ENCODE results near the gene KCNK2.

The KCNK2 gene

GRCh38 chr1:215101511-215101910 is 19.0 kb downstream of the KCNK2 start:
- no peak for DNase-seq

- no peak for DNase-seq
Observed at GRCh38 chr1:215104283-215104682, 21.7 kb downstream of the KCNK2 start.

DNA sequence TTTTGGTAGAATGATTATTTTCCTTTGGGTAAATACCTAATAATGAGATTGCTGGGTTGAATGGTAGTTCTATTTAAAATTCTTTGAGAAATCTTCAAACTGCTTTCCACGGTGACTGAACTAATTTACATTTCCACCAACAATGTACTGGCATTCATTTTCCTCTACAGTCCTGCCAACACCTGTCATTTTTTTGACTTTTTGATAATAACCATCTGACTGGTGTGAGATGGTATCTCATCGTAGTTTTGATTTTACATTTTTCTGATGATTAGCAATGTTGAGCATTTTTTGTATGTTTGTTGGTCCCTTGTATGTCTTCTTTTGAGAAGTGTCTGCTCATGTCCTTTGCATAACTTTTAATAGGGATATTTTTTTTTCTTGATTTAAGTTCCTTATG is 23.5 kb downstream of the KCNK2 start:
- no peak for DNase-seq

DNA sequence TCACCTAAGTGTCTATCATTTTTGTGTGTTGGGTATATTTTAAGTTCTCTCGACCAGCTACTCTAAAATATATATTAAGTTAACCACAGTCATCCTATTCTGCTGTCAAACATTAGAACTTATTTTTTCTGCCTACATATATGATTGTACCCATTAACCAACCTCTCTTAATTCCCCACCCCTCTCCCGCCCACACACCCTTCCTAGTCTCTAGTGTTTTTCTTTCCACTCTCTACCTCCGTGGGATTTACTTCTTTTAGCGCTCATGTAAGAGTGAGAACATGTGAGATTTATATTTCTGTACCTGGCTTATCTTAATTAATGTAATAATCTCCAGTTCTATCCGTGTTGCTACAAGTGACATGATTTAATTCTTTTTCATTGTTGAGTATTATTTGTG is 26.6 kb downstream of the KCNK2 start:
- DNase-seq: no peak

DNA sequence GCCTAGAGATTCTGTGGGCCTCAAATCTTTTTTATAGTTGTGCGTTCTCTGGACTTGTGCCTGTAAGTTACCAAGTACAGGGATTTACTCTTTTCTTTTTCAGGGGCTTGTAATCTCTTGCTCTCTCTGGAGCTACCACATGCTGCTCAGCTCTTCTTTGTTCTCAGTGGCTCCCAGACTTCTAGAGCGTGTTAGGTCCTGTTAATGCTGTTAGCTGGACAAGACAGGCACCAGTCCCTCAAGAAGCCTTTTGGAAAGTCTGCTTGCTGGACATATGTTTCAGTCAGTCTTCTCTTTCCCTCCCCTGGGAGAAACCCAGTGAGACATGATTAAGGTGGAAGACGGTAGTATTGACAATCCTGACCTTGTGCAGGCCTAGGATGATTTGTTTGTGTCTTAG is 29.4 kb downstream of the KCNK2 start:
- DNase-seq: no peak

GRCh38 chr1:215113776-215114153 is 31.2 kb downstream of the KCNK2 start:
- no peak for DNase-seq

DNA sequence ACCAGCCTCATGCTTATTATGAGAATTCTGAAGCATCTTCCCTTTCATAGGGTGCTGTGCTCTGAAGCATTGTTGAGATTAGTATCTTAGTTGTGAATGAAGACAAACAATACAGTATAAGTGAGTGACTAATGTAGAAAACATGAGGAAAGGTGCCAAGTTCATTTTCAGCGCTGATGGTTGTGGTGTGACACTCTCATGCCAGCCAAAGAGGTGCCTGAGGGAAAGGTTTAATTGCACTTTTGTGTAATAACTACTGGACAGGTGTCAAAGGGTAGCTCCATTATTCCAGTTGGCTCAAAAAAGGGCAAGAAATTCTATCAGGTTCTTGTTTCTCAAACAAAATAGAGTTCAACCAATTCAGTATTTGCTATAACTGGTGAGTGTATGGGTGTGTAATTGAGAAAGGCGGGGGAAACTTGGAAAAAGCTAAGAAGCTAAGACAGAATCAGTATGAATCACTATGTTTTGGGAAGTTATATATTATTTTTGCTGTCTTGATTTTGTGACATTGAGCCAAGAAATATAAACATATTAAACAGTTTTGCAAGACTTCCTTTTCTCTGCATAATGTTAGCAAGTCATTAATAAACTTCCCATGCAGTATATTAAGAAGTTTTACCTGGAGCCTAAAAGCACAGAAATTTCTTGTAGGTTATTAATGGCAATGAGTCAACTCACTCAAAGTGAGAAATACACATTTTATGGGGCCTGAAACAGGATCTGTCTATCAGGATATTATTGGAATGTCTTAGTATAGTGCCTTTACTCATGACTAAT is 31.8 kb downstream of the KCNK2 start:
- DNase-seq: no peak

DNA sequence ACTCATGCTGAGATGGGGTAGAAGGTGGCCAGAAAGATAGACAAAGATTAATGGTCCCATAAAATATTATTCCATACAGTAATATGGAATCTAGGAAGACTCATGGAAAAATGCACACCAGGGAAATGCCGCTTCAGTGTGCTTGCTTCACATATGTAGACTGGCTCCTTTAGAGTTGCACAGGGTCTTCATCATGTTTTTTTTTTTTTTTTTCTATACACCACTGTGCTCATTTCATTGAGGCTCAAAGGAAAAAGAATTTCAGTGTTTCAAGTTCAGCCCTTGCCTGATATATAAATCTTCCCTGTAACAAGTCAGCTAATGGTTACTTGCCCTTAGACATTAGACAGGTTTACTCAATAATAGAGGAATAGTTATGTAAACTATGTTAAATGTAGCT is 33.2 kb downstream of the KCNK2 start:
- DNase-seq: no peak

DNA sequence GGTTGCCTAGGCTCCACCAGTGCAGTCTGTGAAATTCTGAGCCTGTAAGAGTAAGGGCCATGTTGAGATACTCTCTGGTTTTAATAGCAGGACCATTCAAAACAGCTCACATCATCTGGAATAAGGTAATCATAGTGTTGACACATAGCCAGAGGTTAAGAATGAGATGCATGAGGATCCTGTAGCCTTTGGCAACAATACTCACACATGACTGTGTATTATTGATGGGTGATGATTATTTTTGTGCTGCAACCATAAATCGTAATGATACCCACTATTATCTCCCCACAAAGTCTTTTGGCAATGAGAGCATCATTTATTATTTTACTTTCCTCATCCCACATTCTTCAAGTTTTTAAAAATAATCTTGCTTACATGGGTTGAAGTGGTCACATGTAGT is 35.5 kb downstream of the KCNK2 start:
- no peak for DNase-seq

- DNase-seq: no peak
Observed at GRCh38 chr1:215119056-215119455, 36.5 kb downstream of the KCNK2 start.

- no peak for DNase-seq
Observed at GRCh38 chr1:215119719-215120365, 37.3 kb downstream of the KCNK2 start.

- no peak for DNase-seq
Observed at GRCh38 chr1:215128504-215128903, 46.0 kb downstream of the KCNK2 start.

GRCh38 chr1:215131291-215131690 is 48.8 kb downstream of the KCNK2 start:
- no peak for DNase-seq

DNA sequence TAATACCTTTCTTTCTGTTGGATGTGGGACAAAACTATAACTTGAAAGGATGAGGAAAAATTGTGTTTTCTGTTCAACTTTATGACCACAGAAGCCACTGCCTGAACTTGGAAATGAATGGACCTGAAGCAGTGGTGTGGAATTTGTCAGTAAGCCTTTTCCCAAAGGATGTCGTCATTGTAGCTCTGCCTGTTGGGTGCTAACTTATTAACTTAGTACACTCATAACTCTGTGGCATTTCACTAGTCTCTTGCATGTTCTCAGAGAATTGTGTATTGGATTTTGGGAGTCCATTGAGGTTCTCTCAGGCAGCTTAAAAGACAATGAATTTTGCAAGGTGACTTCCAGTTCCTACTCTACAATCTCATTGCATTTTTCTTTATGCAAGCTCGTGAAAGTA is 49.6 kb downstream of the KCNK2 start:
- no peak for DNase-seq

DNA sequence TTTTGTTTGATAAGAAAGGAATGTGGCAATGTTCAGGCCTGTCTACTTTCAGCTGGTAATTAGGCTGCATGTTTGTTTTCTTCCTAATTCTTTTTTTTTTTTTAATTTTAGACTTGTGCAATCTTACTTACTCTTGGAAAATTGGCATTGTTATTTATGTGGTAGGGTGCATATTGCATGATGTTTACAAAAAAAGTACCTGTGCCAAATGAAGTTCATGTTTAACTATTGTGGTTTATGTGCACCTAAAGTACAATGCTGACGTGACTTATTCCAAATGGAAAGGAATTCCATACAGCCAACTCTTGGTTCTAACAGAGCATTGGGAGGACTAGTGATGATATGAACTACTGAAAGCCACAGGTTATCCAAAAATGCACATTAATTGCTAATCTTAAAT is 51.0 kb downstream of the KCNK2 start:
- no peak for DNase-seq

- no peak for DNase-seq
Observed at GRCh38 chr1:215137985-215138384, 55.4 kb downstream of the KCNK2 start.

DNA sequence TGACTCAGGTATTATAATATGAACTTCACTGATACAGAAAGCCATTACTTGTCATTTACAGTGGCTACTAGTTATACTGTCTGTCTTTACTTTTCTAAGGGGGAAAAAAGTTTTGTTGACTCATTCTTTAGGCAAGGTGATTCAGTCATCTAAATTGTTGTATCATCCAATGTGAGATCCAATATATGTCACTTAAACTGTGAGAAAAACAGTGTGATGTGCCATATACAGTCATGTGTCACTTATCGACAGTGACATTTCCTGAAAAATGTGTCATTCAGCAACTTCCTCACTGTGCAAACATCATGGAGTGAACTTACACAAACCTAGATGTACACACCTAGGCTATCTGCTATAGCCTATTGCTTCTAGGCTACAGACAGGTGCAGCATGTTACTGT is 57.6 kb downstream of the KCNK2 start:
- DNase-seq: no peak

DNA sequence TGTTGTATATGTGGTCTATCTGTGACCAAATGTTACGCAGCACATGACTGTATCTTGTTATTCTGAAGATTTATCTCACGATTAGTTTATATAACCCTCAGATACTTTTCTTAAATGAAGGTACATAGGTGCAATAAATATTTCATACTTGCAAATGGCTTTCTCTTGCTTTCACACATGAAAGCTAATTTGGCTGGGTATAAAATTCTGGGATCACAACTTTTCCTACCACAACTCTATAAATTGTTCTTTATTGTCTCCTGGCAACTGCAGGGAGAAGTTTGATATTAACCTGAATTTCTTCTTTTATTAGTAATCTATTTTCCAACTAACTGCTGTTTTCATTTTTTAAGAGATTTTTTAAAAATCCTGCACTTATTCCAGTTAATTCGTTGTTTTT is 58.9 kb downstream of the KCNK2 start:
- no peak for DNase-seq

DNA sequence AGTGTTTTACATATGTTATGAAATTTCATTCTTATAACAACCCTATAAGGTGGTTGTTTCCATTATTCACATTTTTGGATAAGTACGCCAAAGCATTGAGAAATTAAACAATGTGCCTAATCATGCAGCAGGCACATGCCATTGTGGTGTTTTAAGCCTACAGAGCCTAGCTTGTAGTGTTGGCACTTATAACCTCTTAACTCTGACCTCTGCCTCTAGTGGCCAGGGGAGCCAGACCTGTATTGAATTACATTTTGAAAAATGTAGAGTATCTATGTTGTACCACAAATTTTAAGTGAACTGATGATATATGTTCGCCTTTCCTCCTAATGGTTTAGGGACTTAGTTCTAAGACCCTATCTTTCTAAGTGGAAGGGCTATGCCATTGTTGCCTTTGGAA is 61.0 kb downstream of the KCNK2 start:
- DNase-seq: no peak

- no peak for DNase-seq
Observed at GRCh38 chr1:215146240-215146975, 63.9 kb downstream of the KCNK2 start.

GRCh38 chr1:215147024-215147423 is 64.5 kb downstream of the KCNK2 start:
- DNase-seq: no peak

DNA sequence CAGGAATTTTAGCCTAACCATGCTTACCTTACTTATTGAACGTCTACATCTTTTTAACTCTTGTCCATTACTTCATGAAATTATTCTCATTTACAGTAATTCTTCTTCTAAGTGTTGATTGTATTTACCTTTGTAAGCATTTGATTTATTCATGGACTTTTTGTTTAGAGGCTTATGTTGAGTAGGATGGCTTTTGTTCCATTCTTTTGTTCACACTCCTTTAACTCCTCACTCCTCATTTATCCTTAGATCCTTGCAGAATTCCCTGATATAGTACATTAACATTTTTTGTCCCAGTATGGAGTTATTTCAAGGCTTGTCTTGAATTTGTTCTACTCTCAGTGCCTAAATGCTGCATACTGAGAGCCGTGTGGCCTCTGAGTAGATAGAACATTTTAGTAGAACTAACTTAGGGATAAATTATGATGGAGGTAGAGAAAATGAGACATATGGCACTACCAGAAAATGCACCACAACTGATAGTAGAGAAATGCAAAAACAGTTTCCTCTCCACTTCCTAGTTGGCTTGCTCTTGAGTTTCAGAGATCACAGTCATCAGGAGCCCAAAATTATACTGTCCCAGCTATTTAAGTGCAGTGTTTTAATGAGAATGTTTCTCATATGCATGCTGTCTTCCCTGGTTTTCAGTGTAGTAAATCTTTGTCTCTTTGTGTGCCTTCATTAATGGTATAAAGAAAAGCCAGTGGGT is 69.5 kb downstream of the KCNK2 start:
- no peak for DNase-seq

DNA sequence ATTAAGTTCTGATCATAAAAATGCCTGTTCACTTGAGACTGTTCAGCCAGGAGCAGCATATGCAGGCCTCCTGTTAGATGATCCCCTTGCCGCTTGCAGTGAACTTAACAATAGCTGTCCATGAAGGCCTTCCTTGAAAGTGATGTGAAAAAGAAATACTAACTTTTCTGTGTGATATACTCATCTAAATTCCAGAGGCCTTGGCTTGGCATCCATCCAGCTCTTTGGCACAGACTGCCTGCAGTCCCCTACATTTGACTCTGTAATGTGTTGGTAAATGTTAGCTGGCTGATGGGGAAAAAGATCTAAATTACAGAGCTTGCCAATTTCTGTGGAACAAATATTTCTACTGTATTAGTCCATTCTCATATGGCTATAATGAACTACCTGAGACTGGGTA is 73.7 kb downstream of the KCNK2 start:
- no peak for DNase-seq

GRCh38 chr1:215160351-215160750 is 77.8 kb downstream of the KCNK2 start:
- no peak for DNase-seq
